Right ventricle myocardium superior (tissue), 1 donor: Measurements from ENCODE around the gene PCK1. TPM values are rescaled to one million over a fixed set of nuclear protein-coding genes. Genes with fewer than 3 reads are reported as not detected.

Source experiments
- ATAC-seq: fragments of 200-7000 bp; cut with Tn5 transposase; one replicate; pipeline ENCODE4 v1.9.1; 2020; ENCODE audit warnings: mild to moderate bottlenecking; ENCODE audit not compliant: poor library complexity
- DNase-seq: peaks from one replicate; pipeline ENCODE4 v3.0.0-alpha.2; 2020
- intact Hi-C: fragments of 100-400 bp; cut with DNase I; formaldehyde crosslinking; loops from one replicate; pipeline ENCODE4 v1.11.2; 2022
- total RNA-seq: library from RNA; stranded (reverse); fragmentation: NEBNext Ultra II Directional; extraction: Animal tissue kit (Norgen Biotek cat#: 25700); gene quantifications from one replicate; pipeline ENCODE4 v1.2.1, GENCODE V29; 2021
- donor health status: DM: no; HTN: yes; CAD: no; lungs with severe emphysema.

PCK1 gene
- total RNA-seq, 1 donor from 2014 or later = 2.3 TPM

DNA sequence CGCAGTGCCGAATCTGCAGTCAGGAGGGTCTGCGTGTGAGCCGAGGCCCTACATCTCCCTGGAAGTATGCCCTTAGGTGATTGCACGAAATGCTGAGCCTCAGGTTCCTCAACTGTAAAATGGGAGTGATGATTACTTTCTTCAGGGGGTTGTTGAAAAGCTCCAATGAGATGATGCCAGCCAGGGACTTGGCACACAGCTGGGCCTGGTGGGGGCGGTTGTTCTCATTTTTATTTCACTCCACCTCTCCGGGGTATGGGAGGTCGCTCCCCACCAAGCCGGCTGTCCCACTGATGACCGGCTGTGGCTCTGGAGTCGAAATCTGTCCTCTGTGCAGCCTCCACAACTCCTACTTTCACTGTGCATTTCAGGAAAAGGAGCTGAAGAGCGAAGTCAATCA lies 8.1 kb downstream of the PCK1 start:
- DNase-seq = no peak
- intact Hi-C loops = no loop called here

GRCh38 chr20:57570145-57570850 lies 9.4 kb downstream of the PCK1 start:
- no peak for DNase-seq
- intact Hi-C loops = no loop called here
- ATAC-seq = no peak

More for the DNA sequence above, 8.1 kb downstream of the PCK1 start:
- no peak for ATAC-seq

GRCh38 chr20:57570920-57571319 lies 10.0 kb downstream of the PCK1 start:
- no peak for ATAC-seq
- intact Hi-C loops = no loop called here
- no peak for DNase-seq

DNA sequence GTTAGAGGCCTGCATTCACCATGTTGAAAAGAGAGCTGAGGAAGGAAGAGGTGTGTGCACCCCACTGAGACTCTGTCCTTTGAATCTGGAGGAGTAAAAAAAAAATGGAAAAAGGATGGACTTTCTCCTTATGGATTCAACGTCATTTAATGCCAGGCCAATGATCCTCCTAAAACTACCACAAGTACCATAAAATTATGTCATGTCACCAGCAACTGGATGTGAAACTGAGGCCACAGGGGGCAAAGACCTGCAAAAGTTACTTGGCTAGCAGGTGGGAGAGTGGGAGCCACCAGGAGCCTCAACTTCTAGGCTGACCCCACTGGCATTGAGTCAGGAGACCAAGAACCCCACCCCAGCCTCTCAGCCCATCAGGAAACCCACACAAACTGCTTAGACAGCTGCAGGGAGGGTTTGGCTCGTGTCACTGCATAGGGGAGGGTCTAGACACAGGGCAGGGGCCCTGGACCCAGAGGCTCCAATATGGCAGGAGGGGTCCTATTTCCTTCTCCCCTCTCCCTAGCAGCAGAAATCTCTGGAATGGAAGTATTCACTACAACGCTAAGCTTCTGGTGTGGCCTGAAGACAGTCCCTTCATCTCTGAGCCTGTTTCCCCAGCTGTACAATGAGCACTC lies 11.0 kb downstream of the PCK1 start:
- intact Hi-C loops = no loop called here
- ATAC-seq = no peak
- no peak for DNase-seq

GRCh38 chr20:57573242-57573641 lies 12.3 kb downstream of the PCK1 start:
- intact Hi-C loops = no loop called here
- DNase-seq (no peak), ATAC-seq (no peak)

DNA sequence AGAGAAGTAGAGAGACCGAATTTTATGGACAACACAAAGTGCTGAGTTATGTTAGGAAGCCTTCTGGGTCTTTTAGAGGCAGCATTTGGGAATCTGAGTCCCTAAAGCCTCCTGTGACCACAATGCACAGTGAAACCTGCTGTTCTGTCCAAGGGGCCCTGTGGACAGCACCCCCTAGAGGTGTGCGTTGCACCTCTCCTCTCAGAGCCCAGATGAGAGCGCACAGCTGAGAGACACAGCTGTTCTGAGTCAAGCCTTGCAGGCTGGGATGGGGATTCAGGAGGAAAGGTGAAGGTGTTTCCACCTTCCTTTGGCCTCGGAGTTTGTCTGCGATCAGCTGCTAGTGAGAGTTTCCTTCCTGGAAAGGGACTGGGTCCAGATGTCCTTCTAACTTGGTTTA lies 13.0 kb downstream of the PCK1 start:
- intact Hi-C loops = no loop called here

GRCh38 chr20:57574954-57575353 lies 14.0 kb downstream of the PCK1 start:
- ATAC-seq = no peak
- intact Hi-C loops = no loop called here
- DNase-seq = no peak

More for the DNA sequence above, 13.0 kb downstream of the PCK1 start:
- DNase-seq = no peak
- no peak for ATAC-seq

DNA sequence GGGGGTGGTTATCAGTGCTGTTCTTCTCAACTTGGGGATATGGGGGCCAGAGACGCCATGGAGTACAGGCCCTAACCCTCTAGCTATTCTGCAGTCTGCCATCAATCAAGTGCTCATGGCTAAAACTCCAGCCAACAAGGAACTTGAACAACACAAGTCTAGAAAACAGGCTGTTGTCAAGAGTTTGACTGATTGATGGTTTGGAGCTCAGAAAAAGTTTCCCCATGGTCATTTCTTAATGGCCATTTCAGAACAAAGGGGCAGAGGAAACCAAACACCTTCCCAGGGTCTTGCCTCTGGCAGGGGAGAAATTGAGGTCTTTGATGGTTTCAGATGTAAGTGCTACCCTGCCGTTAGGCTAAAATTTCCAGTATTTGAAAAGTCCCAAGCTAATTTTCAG lies 15.1 kb downstream of the PCK1 start:
- ATAC-seq = no peak
- DNase-seq = no peak
- intact Hi-C loops = no loop called here

DNA sequence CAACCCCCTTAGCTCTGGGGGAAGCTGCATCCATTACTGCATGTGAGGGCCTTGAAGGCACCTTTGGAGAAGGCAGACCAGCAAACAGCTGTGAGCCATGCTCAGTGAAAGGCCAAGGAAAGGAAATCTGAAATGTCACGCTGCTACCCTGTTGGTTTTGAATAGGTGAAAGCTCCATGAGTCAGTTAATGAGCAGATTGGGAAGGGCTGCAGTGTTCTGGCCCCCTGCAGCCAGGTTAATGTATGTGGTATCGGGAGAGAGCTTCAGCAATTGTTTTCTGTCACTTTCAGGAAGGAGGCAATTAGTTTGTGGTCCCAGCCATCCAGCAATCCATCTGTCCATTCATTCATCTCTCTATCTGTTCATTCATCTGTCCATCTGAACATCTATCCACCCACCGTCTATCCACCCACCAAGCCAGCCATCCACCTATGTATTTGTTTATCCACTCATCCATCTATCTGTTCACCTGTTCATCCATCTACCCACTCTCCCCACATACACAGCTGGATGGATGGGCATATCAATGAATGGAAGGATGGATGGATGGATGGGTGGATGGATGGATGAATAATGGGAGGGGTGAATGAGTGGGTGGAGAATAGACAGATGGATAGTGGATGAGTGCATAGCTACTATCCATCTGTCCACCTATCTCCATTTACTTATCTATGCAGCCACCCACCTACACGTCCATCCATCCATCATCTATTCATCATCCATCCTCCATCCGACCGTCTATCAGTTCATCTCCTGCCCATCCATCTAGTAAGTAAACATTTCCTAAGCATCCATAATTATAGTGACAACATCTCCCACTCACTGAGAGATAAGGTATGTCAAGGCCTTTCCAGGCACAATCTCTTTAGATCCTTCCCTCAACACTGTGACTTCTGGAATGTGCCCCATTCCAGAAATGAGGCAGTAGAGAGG lies 16.0 kb downstream of the PCK1 start:
- DNase-seq (no peak), ATAC-seq (no peak)
- intact Hi-C loops = no loop called here

DNA sequence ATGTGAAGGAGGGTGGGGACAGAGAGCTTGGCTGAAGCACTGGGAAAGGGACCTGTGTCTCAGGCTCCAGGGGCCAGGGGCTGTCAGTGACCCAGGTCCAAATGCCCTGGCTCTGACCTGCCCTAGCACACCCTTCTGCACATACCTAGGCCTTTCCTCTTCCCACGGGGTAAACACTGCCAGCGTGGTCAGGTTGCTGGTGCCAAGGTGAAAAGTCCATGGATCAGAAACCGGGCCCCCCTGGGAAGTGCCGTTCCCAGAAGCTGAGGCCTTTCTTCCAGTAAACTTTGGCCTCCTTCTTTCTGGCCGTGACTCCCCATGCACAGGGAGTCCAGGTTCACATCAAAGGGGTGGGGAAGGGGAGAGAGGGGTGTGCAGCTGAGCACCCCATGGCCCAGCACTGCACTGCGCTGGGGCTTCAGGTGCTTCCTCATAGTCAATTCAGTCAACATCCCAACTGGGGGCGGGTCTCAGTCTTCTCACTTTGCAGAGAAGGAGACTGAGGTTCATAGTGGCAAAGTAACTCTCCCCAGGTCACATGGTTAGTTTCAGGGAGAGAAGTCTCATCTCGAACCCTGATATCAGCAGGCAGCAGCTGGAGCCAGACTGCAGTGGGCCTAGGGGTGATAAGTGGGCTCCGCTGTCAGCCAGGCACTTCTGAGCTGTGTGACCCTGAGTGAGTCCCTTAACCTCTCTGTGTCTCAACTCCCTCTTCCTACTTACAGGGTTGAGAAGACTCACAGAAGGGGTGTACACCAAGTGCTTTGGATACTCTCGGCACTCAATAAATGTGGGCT lies 17.0 kb downstream of the PCK1 start:
- intact Hi-C loops = no loop called here
- DNase-seq (no peak), ATAC-seq (no peak)

- intact Hi-C loops = no loop called here
- DNase-seq = no peak
- no peak for ATAC-seq
Measured at GRCh38 chr20:57578476-57579165, 17.7 kb downstream of the PCK1 start.

DNA sequence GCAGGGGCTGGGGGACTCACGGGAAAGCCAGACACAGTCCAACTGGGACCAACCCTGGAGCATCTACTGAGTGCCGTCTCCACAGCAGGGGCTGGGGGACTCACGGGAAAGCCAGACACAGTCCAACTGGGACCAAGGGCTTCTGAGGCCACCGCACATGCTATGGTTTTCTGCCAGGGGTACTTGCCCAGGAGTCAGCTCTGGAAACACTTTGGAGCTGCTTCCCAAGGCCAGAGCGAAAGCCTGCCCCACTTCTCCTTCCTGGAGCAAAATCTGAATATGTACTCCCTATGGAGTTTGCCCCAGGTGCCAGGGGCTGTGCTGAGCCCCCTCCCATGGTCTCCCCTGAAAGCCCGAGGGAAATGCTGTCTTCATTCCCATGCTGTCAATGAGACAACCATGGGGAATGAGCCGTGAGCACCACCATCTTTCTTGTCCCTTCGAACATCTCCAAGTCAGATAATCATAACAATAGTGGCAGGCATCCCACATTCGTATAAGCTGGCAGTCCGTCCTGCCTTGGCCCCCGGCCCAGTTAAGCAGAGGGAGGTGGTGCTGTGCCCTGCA lies 18.5 kb downstream of the PCK1 start:
- intact Hi-C loops = no loop called here
- no peak for DNase-seq
- ATAC-seq = no peak

DNA sequence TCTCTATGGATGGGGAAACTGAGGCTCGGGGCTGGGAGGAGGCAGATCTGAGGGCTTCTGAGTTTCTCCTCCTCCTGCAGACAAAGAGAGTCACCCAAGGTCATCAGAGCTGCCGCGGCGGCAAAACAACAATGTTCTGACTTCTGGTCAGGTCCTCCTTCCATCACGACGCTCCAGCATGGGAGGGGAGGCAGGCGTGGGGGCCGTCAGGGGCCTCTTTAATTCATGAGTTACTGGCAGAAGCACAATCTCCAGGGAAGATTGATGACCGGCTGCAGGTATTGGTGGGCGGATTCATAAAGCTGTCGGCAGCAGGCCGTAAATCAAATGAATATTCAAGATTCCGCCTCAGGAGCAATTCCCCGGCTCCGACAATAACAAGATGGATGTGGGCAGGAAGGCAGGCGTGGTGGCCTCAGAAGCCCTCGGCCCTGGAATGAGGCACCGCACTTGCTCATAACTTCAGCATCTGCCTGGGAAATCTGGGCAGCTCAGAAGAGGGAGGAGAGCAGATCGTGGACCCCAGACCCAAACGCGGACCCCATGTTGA lies 19.1 kb downstream of the PCK1 start:
- intact Hi-C loops = no loop called here
- ATAC-seq (no peak), DNase-seq (no peak)

DNA sequence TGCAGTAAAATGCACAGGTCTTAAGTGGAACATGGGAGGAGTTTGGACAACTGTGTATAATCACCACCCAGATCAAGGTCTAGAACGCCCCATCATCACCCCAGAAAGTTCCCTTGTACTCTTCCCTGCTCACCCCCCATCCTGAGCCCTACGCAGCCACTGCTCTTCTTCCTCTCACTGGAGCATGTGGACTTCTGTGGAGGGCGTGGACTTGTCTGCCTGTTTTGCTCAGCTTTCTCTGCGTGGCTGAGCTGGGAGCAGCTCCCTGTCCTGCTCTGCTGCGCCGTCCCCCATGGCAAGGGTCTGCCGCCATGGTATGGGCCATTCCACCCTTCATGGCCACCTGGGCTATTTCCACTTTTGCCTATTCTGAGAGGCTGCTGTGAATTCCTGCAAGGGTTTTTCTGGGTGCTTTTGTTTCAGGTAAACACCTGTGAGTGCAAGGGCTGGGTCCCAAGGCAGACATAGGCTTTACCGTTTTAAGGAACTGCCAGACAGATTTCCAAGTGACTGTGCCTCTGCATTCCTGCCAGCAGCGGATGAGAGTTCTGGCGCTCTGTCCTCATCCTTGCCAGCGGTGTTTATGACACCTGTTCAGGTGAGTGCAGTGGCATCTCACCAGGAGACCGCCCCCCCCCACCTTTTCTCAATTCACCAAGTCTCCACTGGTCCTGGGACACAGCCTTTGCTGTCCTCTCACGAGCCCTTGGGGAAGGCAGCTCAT lies 19.7 kb downstream of the PCK1 start:
- DNase-seq (no peak), ATAC-seq (no peak)
- intact Hi-C loops = no loop called here

DNA sequence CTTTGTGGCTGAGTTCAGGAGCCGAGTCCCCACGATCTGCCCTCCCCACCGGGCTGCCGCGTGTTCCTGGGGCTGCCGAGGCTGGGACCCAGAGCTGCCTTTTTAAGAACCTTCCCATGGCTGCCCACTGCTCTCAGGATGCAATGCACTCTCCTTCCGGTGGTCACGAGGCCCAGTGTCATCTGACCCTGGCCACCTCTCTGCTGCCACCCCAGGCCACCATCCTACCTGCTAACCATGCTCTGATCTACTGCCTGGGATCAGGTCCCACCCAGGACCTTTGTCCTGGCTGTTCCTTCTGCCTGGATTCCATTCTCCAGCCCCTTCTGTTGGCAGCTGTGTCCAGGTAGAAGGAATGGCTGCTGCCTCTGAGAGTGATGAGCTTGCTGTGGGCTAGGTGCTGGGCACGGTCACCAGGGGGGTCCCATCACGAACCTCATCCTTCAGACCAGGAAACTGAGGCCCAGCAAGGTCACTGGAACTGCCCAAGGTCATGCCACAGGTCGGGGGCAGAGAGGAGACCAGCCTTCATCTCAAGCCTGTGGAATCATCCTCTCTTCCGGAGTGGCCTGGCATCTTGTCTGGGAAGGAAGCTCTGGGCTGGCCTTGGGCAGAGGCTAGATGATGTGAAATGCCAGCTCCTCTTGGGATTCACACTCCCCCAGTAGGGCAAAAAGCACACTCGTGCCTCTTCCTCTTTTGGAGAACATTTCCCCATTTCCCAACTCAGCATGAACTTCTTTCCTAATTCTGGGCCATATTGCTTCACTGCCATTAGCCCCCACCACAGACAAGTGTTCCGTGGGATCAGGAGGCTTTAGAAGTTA lies 20.5 kb downstream of the PCK1 start:
- intact Hi-C loops = no loop called here
- DNase-seq (no peak), ATAC-seq (peak; percentile 48)

DNA sequence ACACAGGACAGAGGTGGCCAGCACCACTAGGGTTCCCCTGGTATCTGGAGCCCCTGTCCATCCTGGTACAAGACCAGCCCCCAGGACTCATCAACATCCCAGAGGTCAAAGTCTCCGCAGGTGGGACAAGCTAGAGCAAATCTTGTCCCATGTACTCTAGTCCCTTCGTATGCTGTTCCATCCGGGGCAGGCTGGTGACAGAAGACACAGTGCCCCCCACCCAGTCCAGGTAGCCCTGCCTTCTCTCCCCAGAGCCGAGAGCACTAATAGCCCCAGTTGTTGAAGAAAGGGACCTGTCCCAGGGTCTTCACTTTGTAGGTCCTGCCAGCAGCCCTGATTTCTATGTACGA lies 21.1 kb downstream of the PCK1 start:
- intact Hi-C loops = no loop called here
- no peak for ATAC-seq
- no peak for DNase-seq
